HepG2 (cell line): Measurements from ENCODE around the gene HNRNPM. TPM values are rescaled to one million over a fixed set of nuclear protein-coding genes. Genes with fewer than 3 reads are reported as not detected.
A peak's percentile ranks its signal among the peaks of the same experiment; 100 is the strongest.

ENCODE experiments used
- ATAC-seq: fragments of 200-7000 bp; cut with Tn5 transposase; 3 replicates; pipeline ENCODE4 v1.9.1; 2020; ENCODE audit warnings: mild to moderate bottlenecking, moderate library complexity
- BruUV-seq: library from RNA; stranded (reverse); fragments of 400-500 nt; replicated peaks from 2 replicates; lab custom pipeline; 2021; lab: Mats Ljungman, UMichigan
- CTCF ChIA-PET: fragments of 300-600 bp; formaldehyde crosslinking; extraction: SDS; loops from one replicate; lab custom pipeline; 2021; ENCODE audit warnings: low total read pairs, inconsistent platforms, low intra/inter-chr PET ratio; lab: Yijun Ruan, JAX
- POLR2A ChIA-PET: fragments of 350-600 bp; sonication (Branson Sonifier 250); formaldehyde crosslinking; loops from one replicate; lab custom pipeline; 2020; ENCODE audit warnings: antibody characterized with exemption, inconsistent platforms; lab: Yijun Ruan, JAX
- DNase-seq: peaks from one replicate; pipeline ENCODE4 v3.0.0-alpha.2; 2015; ENCODE audit warnings: low spot score
- FAIRE-seq: peaks from 3 replicates; lab custom pipeline; 2011; peaks lifted over from hg19 to GRCh38; lab: Jason Lieb, UNC
- H2AFZ ChIP-seq: one replicate; pipeline ENCODE4 v1.6.1; 2011; ENCODE audit warnings: low read length, inconsistent platforms
- H3K27ac ChIP-seq: fragments of 300-600 bp; 3 replicates; pipeline ENCODE4 v1.8.0; 2011; ENCODE audit warnings: mixed run types, mild to moderate bottlenecking, mixed read lengths, low read length, inconsistent platforms; ENCODE audit not compliant: insufficient read depth; ENCODE audit errors: extremely low read length
- H3K27me3 ChIP-seq, 2 experiments: fragments of 200-600 bp in 1 of 2; 2 replicates in 1 of 2; 3 replicates in 1 of 2; pipeline versions ENCODE4 v1.6.0 to v1.8.0; 2011; ENCODE audit warnings: low read length in 2 of 2, mild to moderate bottlenecking in 2 of 2, moderate library complexity in 2 of 2, inconsistent platforms in 1 of 2; ENCODE audit not compliant: insufficient read depth in 2 of 2, control insufficient read depth in 1 of 2
- H3K36me3 ChIP-seq, 2 experiments: fragments of 200-600 bp in 1 of 2; replicated peaks in 1 of 2; 2 replicates in 1 of 2; 3 replicates in 1 of 2; pipeline versions ENCODE4 v1.5.1 to v1.8.0; 2011; ENCODE audit warnings: low read length in 2 of 2, inconsistent platforms in 1 of 2; ENCODE audit not compliant: insufficient read depth in 2 of 2, control insufficient read depth in 1 of 2
- H3K4me1 ChIP-seq: 2 replicates; pipeline ENCODE4 v1.5.1; 2012; ENCODE audit warnings: low read length, inconsistent platforms; ENCODE audit not compliant: insufficient read depth
- H3K4me2 ChIP-seq: 2 replicates; pipeline ENCODE4 v1.6.0; 2011; ENCODE audit warnings: low read depth, low read length, inconsistent platforms
- H3K4me3 ChIP-seq, 3 experiments: fragments of 200-600 bp in 1 of 3; sonication (generic), shearing (Covaris generic) in 1 of 3; replicated peaks in 1 of 3; 2 replicates each; pipeline ENCODE4 v1.5.1; 2011 to 2016; ENCODE audit warnings: low read length in 3 of 3, inconsistent platforms in 2 of 3, low read depth in 2 of 3, mild to moderate bottlenecking in 2 of 3, control low read depth in 1 of 3, mixed read lengths in 1 of 3; ENCODE audit not compliant: insufficient read depth in 1 of 3
- H3K79me2 ChIP-seq: one replicate; pipeline ENCODE4 v1.6.1; 2011; ENCODE audit warnings: low read length, inconsistent platforms; ENCODE audit not compliant: insufficient read depth
- H3K9ac ChIP-seq: 2 replicates; pipeline ENCODE4 v1.6.0; 2011; ENCODE audit warnings: mild to moderate bottlenecking, low read depth, low read length, inconsistent platforms; ENCODE audit not compliant: insufficient read depth
- H3K9me3 ChIP-seq: 2 replicates; pipeline ENCODE4 v1.5.1; 2012; ENCODE audit warnings: mild to moderate bottlenecking, low read length
- H4K20me1 ChIP-seq: 2 replicates; pipeline ENCODE4 v1.6.0; 2011; ENCODE audit warnings: inconsistent platforms, mild to moderate bottlenecking, low read length, moderate library complexity; ENCODE audit not compliant: insufficient read depth
- CEBPB ChIP-seq: IDR thresholded peaks from 2 replicates; pipeline ENCODE4 v1.6.1; 2011; ENCODE audit warnings: low read depth, low read length, improper control_type of control experiment, borderline replicate concordance
- CEBPG ChIP-seq: IDR thresholded peaks from 2 replicates; pipeline ENCODE4 v1.6.1; 2016
- FOSL2 ChIP-seq: sonication (generic); formaldehyde crosslinking; IDR thresholded peaks from 2 replicates; pipeline ENCODE4 v1.4.0; 2020; ENCODE audit warnings: missing genetic modification reagents
- FOXO4 ChIP-seq: sonication (generic); formaldehyde crosslinking; conservative IDR thresholded peaks from 2 replicates; pipeline ENCODE4 v1.8.1; 2023; ENCODE audit warnings: missing genetic modification reagents
- GRHL1 ChIP-seq: sonication (generic); formaldehyde crosslinking; conservative IDR thresholded peaks from 2 replicates; pipeline ENCODE4 v1.8.0; 2022; ENCODE audit warnings: missing genetic modification reagents
- HNF4G ChIP-seq, 2 experiments: sonication (generic) in 1 of 2; formaldehyde crosslinking in 1 of 2; IDR thresholded peaks; 2 replicates each; pipeline versions ENCODE4 v1.4.0 to v1.6.1; 2011 to 2020; ENCODE audit warnings: borderline replicate concordance in 2 of 2, low read depth in 2 of 2, mild to moderate bottlenecking in 2 of 2, low read length in 1 of 2, missing genetic modification reagents in 1 of 2, moderate library complexity in 1 of 2
- KDM1A ChIP-seq: IDR thresholded peaks from 2 replicates; pipeline ENCODE4 v1.6.1; 2016; ENCODE audit warnings: missing compliant biosample characterization
- KDM5B ChIP-seq: sonication (generic); formaldehyde crosslinking; IDR thresholded peaks from 2 replicates; pipeline ENCODE4 v1.4.0; 2020; ENCODE audit warnings: missing genetic modification reagents, mild to moderate bottlenecking, borderline replicate concordance
- MYPOP ChIP-seq: sonication (generic); formaldehyde crosslinking; IDR thresholded peaks from 2 replicates; pipeline ENCODE4 v1.8.1; 2023; ENCODE audit warnings: mild to moderate bottlenecking, moderate library complexity, missing genetic modification reagents
- SALL1 ChIP-seq: sonication (generic); formaldehyde crosslinking; IDR thresholded peaks from 2 replicates; pipeline ENCODE4 v1.8.0; 2022; ENCODE audit warnings: mild to moderate bottlenecking, missing genetic modification reagents
- SKI ChIP-seq: fragments of 450-650 bp; IDR thresholded peaks from one replicate; pipeline ENCODE4 v1.6.1; 2018; ENCODE audit warnings: mild to moderate bottlenecking; ENCODE audit not compliant: partially characterized antibody
- TBX2 ChIP-seq: sonication (generic); formaldehyde crosslinking; IDR thresholded peaks from 2 replicates; pipeline ENCODE4 v1.5.0; 2020; ENCODE audit warnings: missing genetic modification reagents, mild to moderate bottlenecking, borderline replicate concordance
- TEAD3 ChIP-seq: optimal IDR thresholded peaks from 2 replicates; pipeline ENCODE3; 2016; ENCODE audit warnings: borderline replicate concordance
- ZNF121 ChIP-seq: sonication (generic); formaldehyde crosslinking; IDR thresholded peaks from 2 replicates; pipeline ENCODE4 v1.5.0; 2020; ENCODE audit warnings: mild to moderate bottlenecking, missing genetic modification reagents
- ZNF234 ChIP-seq: sonication (generic); formaldehyde crosslinking; conservative IDR thresholded peaks from 2 replicates; pipeline ENCODE4 v1.5.1; 2020; ENCODE audit warnings: mild to moderate bottlenecking, missing genetic modification reagents
- ZNF33B ChIP-seq: sonication (generic); formaldehyde crosslinking; IDR thresholded peaks from 2 replicates; pipeline ENCODE4 v1.5.1; 2020; ENCODE audit warnings: mild to moderate bottlenecking, missing genetic modification reagents
- ZNF558 ChIP-seq: sonication (generic); formaldehyde crosslinking; IDR thresholded peaks from 2 replicates; pipeline ENCODE4 v1.9.0; 2022; ENCODE audit warnings: mild to moderate bottlenecking, missing genetic modification reagents, borderline replicate concordance
- ZNF589 ChIP-seq: sonication (generic); formaldehyde crosslinking; conservative IDR thresholded peaks from 2 replicates; pipeline ENCODE4 v1.8.0; 2022; ENCODE audit warnings: mild to moderate bottlenecking, moderate library complexity, missing genetic modification reagents
- ZNF724P ChIP-seq: sonication (generic); formaldehyde crosslinking; IDR thresholded peaks from 2 replicates; pipeline ENCODE4 v1.8.0; 2022; ENCODE audit warnings: missing genetic modification reagents, borderline replicate concordance
- WGBS: methylation state at CpG from one replicate; pipeline ENCODE4 v1.1.6; 2017; ENCODE audit warnings: low lambda C conversion rate; 5-methylcytosine and 5-hydroxymethylcytosine counted together
- in situ Hi-C: cut with HindIII; loops from 2 replicates; pipeline ENCODE4 v1.10.0; 2017; ENCODE audit warnings: low pct_unique_long_range_greater_than_20kb; ENCODE audit not compliant: extremely low pct_ligation_motif_present
- intact Hi-C: fragments of 100-400 bp; cut with micrococcal nuclease; formaldehyde crosslinking; loops from one replicate; pipeline ENCODE4 v1.10.0; 2022; ENCODE audit not compliant: unreplicated experiment
- polyA plus RNA-seq, 8 experiments: library from polyadenylated mRNA; depleted of rRNA in 3 of 8; stranded (reverse) in 7 of 8; unstranded in 1 of 8; fragments of >200 nt; fragmentation: Illumina TruSeq in 4 of 8; extraction: Trizol in 4 of 8; gene quantifications; 2 replicates each; pipeline versions ENCODE4 v1.2.1 to v1.2.3, GENCODE V29; 2011 to 2016; ENCODE audit warnings: low read depth in 4 of 8, missing spikeins in 1 of 8, mixed read lengths in 1 of 8; ENCODE audit not compliant: insufficient read depth in 1 of 8
- total RNA-seq, 5 experiments: library from RNA; depleted of rRNA; stranded (reverse); fragments of >200 nt; fragmentation: Illumina TruSeq; extraction: Trizol; gene quantifications; 2 replicates each; pipeline ENCODE4 v1.2.3, GENCODE V29; 2016; ENCODE audit warnings: low read depth in 1 of 5

Gene HNRNPM
- total and polyA plus RNA-seq, 2 of the 13 experiments (the other 11 are each of a cell fraction or from before 2014, with no cell fraction given) = 56.7 to 102 TPM

- DNase-seq = no peak
- CTCF ChIA-PET = no interaction called here
- Histone ChIP-seq H4K20me1 (peaks cover 19% of the 10 kb centered on the region), H3K4me3 (no peak overlapping the region), H2AFZ (no peak overlapping the region), H3K27ac (peak overlapping the region; percentile 40), H3K27me3 (no peaks in the 10 kb centered on the region), H3K4me1 (peaks cover 41% of the 10 kb centered on the region), H3K9ac (no peak overlapping the region), H3K4me2 (peak overlapping the region; percentile 20; the same call in 1 of the 2 replicates), H3K36me3 (peaks cover 1 to 6% of the 10 kb centered on the region in 2 experiments; a peak in 3 of 5 replicates), H3K9me3 (no peaks in the 10 kb centered on the region), H3K79me2 (peaks cover 22% of the 10 kb centered on the region)
- BruUV-seq = no TSS peak
- intact Hi-C loops = loop anchor here (10.0 kb wide), 1 partner anchor 87 kb away; no protein-coding TSS in a partner anchor
- POLR2A ChIA-PET = interaction anchor here (0.7 to 2.0 kb wide), 7 partner anchors 17 to 72 kb away, joined by 3 to 8 read pairs (median 5); partner anchors contain the start of genes MARCHF2, RAB11B and ZNF414
- FAIRE-seq = no peak
- ATAC-seq = peak; percentile 4; the same call in 2 of the 3 replicates
- 36% methylated on average over 6 of the region's 6 CpGs for WGBS
- in situ Hi-C loops = no loop called here
- TF ChIP-seq FOXO4 (no peak), KDM5B (0 out of 2 replicates have a peak, but pooled peaks have one; percentile 31), ZNF558 (CRISPR knock-in tag) (no peak), ZNF33B (no peak), GRHL1 (CRISPR knock-in tag) (no peak), KDM1A (CRISPR knock-in tag) (peak; percentile 30; the same call in 1 of the 2 replicates), TEAD3 (CRISPR knock-in tag) (peak; percentile 70), ZNF589 (CRISPR knock-in tag) (0 out of 2 replicates have a peak, but pooled peaks have one; percentile 29), ZNF234 (CRISPR knock-in tag) (no peak), SKI (no peak), SALL1 (CRISPR knock-in tag) (peak; percentile 48; the same call in 1 of the 2 replicates), TBX2 (CRISPR knock-in tag) (no peak), HNF4G (IDR thresholded peaks at IDR 0.05; ENCODE audit: borderline replicate concordance, low read depth, low read length) (no peak), HNF4G (CRISPR knock-in tag; IDR thresholded peaks at IDR 0.05; ENCODE audit: borderline replicate concordance, low read depth) (0 out of 2 replicates have a peak, but pooled peaks have one; percentile 20), FOSL2 (CRISPR knock-in tag) (peak; percentile 47; the same call in 1 of the 2 replicates), CEBPB (peak; percentile 55; the same call in 1 of the 2 replicates), CEBPG (CRISPR knock-in tag) (peak; percentile 38; the same call in 1 of the 2 replicates), ZNF121 (CRISPR knock-in tag) (peak; percentile 95), ZNF724P (CRISPR knock-in tag) (no peak), MYPOP (no peak)
These were observed 2.8 kb upstream of the HNRNPM start for GRCh38 chr19:8441725-8442544.
